HG03521 (cell line): ENCODE results near the gene MCF2L.

Experiments used
- ATAC-seq: cut with Tn5 transposase; IDR thresholded peaks from one replicate; pipeline ENCODE4 v1.9.1; 2021; ENCODE audit warnings: mild to moderate bottlenecking, moderate library complexity; ENCODE audit not compliant: unreplicated experiment

MCF2L gene

GRCh38 chr13:113060557-113061270 lies 91.7 kb downstream of the MCF2L start:
- no peak for ATAC-seq

GRCh38 chr13:113061271-113061625 lies 92.2 kb downstream of the MCF2L start:
- no peak for ATAC-seq

GRCh38 chr13:113061796-113062425 lies 92.9 kb downstream of the MCF2L start:
- no peak for ATAC-seq

GRCh38 chr13:113062691-113063090 lies 93.7 kb downstream of the MCF2L start:
- no peak for ATAC-seq

GRCh38 chr13:113063091-113063491 lies 94.1 kb downstream of the MCF2L start:
- no peak for ATAC-seq

GRCh38 chr13:113064000-113064533 lies 95.1 kb downstream of the MCF2L start:
- ATAC-seq, result no peak

GRCh38 chr13:113064534-113065405 lies 95.8 kb downstream of the MCF2L start:
- ATAC-seq, result no peak

- no peak for ATAC-seq
Observed at GRCh38 chr13:113065406-113066141, 96.6 kb downstream of the MCF2L start.

- ATAC-seq, result no peak
Observed at GRCh38 chr13:113066142-113066455, 97.1 kb downstream of the MCF2L start.

- no peak for ATAC-seq
Observed at GRCh38 chr13:113066746-113067145, 97.7 kb downstream of the MCF2L start.

- ATAC-seq, result no peak
Observed at GRCh38 chr13:113069861-113070805, 101.1 kb downstream of the MCF2L start.

- no peak for ATAC-seq
Observed at GRCh38 chr13:113070855-113071254, 101.8 kb downstream of the MCF2L start.

GRCh38 chr13:113072376-113072775 lies 103.4 kb downstream of the MCF2L start:
- no peak for ATAC-seq

GRCh38 chr13:113073942-113074341 lies 104.9 kb downstream of the MCF2L start:
- ATAC-seq, result no peak

GRCh38 chr13:113074401-113074800 lies 105.4 kb downstream of the MCF2L start:
- no peak for ATAC-seq

GRCh38 chr13:113074876-113075275 lies 105.9 kb downstream of the MCF2L start:
- ATAC-seq, result no peak

- ATAC-seq, result no peak
Observed at GRCh38 chr13:113075711-113076110, 106.7 kb downstream of the MCF2L start.

- no peak for ATAC-seq
Observed at GRCh38 chr13:113076681-113077401, 107.8 kb downstream of the MCF2L start.

- ATAC-seq, result no peak
Observed at GRCh38 chr13:113077566-113077952, 108.5 kb downstream of the MCF2L start.
